GM23338 (cell line): ENCODE results near the gene COX14.

ENCODE experiments used
- CREB1 ChIP-seq: fragments of 250-450 bp; sonication (Bioruptor Pico); IDR thresholded peaks from 2 replicates; pipeline ENCODE4 v1.5.0; 2020; ENCODE audit warnings: low read depth, mild to moderate bottlenecking, moderate library complexity
- CTCF ChIP-seq, 2 experiments: fragments of 200-600 bp in 1 of 2; sonication (generic) in 1 of 2; conservative IDR thresholded peaks; 2 replicates each; pipeline versions ENCODE4 v1.5.1 to v1.6.1; 2016 to 2017; ENCODE audit warnings: antibody characterized with exemption in 2 of 2, low read depth in 2 of 2, mild to moderate bottlenecking in 2 of 2, moderate library complexity in 1 of 2
- EZH2 ChIP-seq: fragments of 200-600 bp; sonication (generic); IDR thresholded peaks from one replicate; pipeline ENCODE4 v1.8.0; 2017; ENCODE audit warnings: antibody characterized with exemption, mild to moderate bottlenecking, low read depth; ENCODE audit not compliant: unreplicated experiment
- EZH2phosphoT487 ChIP-seq: fragments of 200-600 bp; sonication (generic); IDR thresholded peaks from one replicate; pipeline ENCODE4 v1.8.1; 2018; ENCODE audit warnings: antibody characterized with exemption; ENCODE audit not compliant: unreplicated experiment
- JUNB ChIP-seq: IDR thresholded peaks from one replicate; pipeline ENCODE4 v1.6.1; 2016; ENCODE audit warnings: antibody characterized with exemption; ENCODE audit not compliant: unreplicated experiment
- POLR2AphosphoS5 ChIP-seq: IDR thresholded peaks from 2 replicates; pipeline ENCODE4 v1.6.1; 2016; ENCODE audit warnings: antibody characterized with exemption, low read depth
- REST ChIP-seq: IDR thresholded peaks from one replicate; pipeline ENCODE4 v1.6.1; 2018; ENCODE audit warnings: antibody characterized with exemption; ENCODE audit not compliant: unreplicated experiment
- STAT1 ChIP-seq: IDR thresholded peaks from one replicate; pipeline ENCODE4 v1.6.1; 2016; ENCODE audit warnings: antibody characterized with exemption; ENCODE audit not compliant: unreplicated experiment
- ZNF114 ChIP-seq: fragments of 250-450 bp; sonication (Bioruptor Pico); IDR thresholded peaks from 2 replicates; pipeline ENCODE4 v1.5.0; 2020; ENCODE audit warnings: mild to moderate bottlenecking, moderate library complexity
- ZNF331 ChIP-seq: fragments of 250-450 bp; sonication (Bioruptor Pico); IDR thresholded peaks from 2 replicates; pipeline ENCODE4 v1.5.0; 2020; ENCODE audit warnings: low read depth, mild to moderate bottlenecking, moderate library complexity
- TF ChIP-seq, protein P1 (sequence below): fragments of 250-450 bp; sonication (Bioruptor Pico); IDR thresholded peaks from 2 replicates; pipeline ENCODE4 v1.5.0; 2020; ENCODE audit warnings: mild to moderate bottlenecking, moderate library complexity
- TF ChIP-seq, protein P2 (sequence below): IDR thresholded peaks from 2 replicates; pipeline ENCODE4 v1.6.1; 2016; ENCODE audit warnings: antibody characterized with exemption

DNA sequence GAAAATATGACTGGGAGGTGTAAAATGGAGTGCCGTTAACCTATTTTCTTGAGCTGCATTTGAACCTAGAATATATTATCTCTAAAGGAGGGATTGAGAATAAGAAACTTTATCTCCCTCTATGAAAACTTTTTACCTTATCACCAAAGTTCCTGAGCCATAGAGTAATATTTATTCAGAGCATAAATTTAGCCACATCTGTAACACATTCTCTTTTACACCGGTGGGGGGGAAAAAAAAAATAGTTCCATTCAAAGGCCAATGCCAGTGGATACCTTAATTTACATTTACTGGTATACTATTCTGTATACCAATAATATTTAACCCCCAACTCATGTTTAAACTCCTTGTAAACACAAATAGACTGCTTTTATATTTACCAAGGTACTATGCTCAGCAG is 33.4 kb downstream of the COX14 start:
- TF ChIP-seq CTCF (conservative IDR thresholded peaks at IDR 0.05; ENCODE audit: low read depth in 2 of 2) (no peak), ZNF114 (CRISPR knock-in tag) (no peak), EZH2 (no peak), EZH2phosphoT487 (no peak), POLR2AphosphoS5 (no peak), REST (no peak), JUNB (no peak), STAT1 (no peak), CREB1 (CRISPR knock-in tag) (no peak), ZNF331 (CRISPR knock-in tag) (no peak)
- TF ChIP-seq, protein P1, sequence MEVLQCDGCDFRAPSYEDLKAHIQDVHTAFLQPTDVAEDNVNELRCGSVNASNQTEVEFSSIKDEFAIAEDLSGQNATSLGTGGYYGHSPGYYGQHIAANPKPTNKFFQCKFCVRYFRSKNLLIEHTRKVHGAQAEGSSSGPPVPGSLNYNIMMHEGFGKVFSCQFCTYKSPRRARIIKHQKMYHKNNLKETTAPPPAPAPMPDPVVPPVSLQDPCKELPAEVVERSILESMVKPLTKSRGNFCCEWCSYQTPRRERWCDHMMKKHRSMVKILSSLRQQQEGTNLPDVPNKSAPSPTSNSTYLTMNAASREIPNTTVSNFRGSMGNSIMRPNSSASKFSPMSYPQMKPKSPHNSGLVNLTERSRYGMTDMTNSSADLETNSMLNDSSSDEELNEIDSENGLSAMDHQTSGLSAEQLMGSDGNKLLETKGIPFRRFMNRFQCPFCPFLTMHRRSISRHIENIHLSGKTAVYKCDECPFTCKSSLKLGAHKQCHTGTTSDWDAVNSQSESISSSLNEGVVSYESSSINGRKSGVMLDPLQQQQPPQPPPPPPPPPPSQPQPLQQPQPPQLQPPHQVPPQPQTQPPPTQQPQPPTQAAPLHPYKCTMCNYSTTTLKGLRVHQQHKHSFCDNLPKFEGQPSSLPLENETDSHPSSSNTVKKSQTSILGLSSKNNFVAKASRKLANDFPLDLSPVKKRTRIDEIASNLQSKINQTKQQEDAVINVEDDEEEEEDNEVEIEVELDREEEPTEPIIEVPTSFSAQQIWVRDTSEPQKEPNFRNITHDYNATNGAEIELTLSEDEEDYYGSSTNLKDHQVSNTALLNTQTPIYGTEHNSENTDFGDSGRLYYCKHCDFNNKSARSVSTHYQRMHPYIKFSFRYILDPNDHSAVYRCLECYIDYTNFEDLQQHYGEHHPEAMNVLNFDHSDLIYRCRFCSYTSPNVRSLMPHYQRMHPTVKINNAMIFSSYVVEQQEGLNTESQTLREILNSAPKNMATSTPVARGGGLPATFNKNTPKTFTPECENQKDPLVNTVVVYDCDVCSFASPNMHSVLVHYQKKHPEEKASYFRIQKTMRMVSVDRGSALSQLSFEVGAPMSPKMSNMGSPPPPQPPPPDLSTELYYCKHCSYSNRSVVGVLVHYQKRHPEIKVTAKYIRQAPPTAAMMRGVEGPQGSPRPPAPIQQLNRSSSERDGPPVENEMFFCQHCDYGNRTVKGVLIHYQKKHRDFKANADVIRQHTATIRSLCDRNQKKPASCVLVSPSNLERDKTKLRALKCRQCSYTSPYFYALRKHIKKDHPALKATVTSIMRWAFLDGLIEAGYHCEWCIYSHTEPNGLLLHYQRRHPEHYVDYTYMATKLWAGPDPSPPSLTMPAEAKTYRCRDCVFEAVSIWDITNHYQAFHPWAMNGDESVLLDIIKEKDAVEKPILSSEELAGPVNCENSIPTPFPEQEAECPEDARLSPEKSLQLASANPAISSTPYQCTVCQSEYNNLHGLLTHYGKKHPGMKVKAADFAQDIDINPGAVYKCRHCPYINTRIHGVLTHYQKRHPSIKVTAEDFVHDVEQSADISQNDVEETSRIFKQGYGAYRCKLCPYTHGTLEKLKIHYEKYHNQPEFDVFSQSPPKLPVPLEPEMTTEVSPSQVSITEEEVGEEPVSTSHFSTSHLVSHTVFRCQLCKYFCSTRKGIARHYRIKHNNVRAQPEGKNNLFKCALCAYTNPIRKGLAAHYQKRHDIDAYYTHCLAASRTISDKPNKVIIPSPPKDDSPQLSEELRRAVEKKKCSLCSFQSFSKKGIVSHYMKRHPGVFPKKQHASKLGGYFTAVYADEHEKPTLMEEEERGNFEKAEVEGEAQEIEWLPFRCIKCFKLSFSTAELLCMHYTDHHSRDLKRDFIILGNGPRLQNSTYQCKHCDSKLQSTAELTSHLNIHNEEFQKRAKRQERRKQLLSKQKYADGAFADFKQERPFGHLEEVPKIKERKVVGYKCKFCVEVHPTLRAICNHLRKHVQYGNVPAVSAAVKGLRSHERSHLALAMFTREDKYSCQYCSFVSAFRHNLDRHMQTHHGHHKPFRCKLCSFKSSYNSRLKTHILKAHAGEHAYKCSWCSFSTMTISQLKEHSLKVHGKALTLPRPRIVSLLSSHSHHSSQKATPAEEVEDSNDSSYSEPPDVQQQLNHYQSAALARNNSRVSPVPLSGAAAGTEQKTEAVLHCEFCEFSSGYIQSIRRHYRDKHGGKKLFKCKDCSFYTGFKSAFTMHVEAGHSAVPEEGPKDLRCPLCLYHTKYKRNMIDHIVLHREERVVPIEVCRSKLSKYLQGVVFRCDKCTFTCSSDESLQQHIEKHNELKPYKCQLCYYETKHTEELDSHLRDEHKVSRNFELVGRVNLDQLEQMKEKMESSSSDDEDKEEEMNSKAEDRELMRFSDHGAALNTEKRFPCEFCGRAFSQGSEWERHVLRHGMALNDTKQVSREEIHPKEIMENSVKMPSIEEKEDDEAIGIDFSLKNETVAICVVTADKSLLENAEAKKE (CRISPR knock-in tag): no peak
- TF ChIP-seq, protein P2, sequence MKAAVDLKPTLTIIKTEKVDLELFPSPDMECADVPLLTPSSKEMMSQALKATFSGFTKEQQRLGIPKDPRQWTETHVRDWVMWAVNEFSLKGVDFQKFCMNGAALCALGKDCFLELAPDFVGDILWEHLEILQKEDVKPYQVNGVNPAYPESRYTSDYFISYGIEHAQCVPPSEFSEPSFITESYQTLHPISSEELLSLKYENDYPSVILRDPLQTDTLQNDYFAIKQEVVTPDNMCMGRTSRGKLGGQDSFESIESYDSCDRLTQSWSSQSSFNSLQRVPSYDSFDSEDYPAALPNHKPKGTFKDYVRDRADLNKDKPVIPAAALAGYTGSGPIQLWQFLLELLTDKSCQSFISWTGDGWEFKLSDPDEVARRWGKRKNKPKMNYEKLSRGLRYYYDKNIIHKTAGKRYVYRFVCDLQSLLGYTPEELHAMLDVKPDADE: no peak
